Cerebellar nuclear complex (tissue), 1 donor: Measurements from ENCODE around the gene KRTAP10-3.
"Not testable (repeated sequence)": the region's sequence is repeated elsewhere in the genome, so short reads cannot be mapped to it uniquely, and the experiment has no call there.

ENCODE experiments used
- DNase-seq, 2 experiments: peaks; one replicate each; lab custom pipeline; 2025; lab: John Stamatoyannopoulos, UW

The KRTAP10-3 gene, protein sequence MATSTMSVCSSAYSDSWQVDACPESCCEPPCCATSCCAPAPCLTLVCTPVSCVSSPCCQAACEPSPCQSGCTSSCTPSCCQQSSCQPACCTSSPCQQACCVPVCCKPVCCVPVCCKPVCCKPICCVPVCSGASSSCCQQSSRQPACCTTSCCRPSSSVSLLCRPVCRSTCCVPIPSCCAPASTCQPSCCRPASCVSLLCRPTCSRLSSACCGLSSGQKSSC

DNA sequence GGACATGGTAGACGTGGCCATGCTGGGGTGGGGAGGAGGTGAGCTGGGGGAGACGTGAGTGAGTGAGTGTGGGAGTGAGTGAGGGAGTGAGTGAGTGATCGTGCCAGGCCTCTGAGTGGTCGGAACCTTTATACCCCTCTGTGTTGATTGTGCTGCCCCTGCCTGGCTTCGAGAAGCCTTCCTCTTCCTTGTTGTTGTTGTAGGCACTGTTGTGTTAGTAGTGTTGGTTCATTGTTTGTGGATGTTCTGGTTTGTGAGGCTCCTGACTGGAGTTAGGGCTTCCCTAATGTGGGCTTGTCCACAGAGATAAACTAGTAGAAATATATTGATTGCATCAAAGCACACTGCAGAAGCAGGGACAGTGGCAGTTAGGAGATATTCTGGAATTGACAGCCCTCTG is at the start of gene KRTAP10-3:
Gene KRTAP10-3, minus strand, starts transcription at position 101 of the 400 bp plus-strand sequence. Its CDS starts 80 bp downstream, at position 21.
- DNase-seq = no peak

DNA sequence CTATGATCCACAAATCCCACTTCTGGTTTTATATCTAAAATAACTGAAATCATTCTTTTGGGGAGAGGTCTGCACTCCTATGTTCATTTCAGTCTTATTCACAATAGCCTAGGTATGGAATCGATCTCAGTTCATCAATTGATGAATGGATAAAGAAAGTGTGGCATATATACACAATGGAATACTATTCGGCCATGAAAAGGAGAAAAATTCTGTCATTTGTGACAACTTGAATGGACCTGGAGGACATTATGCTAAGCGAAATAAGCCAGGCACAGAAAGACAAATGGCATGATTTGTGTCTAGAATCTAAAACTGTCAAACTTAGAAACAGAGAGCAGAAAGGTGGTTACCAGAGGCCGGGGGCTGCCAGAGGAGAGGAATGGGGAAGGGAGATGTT is 47.9 kb upstream of the KRTAP10-3 start:
- DNase-seq = no peak

DNA sequence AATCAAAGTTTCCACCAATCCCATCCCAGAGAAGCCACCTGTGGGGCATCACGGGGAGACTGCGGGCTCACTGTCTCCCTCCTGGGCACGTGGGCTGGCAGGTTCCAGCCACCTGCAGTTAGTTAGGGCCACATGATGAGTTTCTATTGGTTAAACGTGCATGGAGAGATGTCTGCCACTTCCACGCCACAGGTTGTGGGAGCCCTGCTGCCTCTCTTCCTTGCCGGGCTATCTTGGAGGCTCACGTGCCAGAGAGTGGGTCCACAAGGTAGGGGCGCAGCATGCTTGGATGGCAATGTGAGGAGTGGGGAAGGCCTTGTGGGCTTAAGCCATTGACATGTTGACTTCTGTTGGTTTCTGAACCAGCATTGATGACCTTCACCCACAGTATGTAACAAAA is 45.3 kb upstream of the KRTAP10-3 start:
- no peak for DNase-seq

DNA sequence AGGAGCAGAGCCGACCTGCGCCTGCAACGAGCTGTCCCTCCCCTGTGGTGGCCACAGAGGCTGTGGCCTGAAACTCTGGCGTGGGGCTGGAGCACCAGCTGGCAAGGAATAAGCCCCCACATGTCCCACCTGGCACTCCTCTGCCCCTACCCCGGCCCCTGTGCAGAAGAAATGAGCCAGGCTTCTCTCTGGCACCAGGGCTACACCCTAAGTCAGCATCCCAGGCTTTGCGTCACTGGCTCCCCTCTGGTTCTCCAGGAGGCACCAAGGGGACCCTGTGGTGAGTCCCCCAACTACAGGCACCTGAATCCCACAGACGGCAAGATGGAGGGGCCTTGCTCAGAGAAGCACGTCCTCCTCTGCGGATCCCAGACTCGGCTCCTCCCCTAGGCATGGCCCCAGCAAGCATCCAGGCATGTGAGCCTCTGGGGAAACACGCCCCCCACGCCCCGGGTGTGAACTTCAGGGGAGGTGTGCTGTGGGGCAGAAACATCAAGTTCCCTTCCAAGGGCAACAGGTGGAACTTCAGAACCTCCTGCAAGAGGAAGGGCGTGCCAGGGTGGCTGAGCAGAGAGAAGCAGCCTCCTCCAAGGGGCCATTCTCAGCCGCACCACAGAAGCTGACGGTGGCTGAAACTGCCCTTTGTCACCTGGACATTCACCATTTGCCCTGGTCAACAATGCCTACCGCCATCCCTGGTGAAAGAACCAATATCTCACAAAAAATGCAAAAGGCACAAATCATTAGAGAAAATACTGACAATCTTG is 44.7 kb upstream of the KRTAP10-3 start:
- no peak for DNase-seq

DNA sequence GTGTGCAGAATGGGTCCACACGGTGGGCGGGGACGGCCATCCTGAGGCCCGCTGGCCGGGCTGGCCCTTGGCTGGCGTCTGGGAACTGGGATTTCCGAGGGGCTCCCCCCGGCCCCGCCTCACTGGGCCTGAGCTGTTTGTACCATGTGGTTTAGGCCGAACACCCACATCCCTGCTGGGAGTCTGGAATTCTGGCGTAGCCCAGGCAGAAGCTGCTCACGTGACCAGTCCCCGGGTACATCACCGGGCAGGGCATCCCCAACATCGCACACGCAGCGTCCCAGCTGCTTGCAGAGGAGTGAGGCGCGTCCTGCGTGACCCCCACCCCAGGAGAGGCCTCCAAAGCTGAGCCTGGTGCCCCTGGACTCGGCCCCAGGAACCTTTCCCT is 43.9 kb upstream of the KRTAP10-3 start:
- no peak for DNase-seq

DNA sequence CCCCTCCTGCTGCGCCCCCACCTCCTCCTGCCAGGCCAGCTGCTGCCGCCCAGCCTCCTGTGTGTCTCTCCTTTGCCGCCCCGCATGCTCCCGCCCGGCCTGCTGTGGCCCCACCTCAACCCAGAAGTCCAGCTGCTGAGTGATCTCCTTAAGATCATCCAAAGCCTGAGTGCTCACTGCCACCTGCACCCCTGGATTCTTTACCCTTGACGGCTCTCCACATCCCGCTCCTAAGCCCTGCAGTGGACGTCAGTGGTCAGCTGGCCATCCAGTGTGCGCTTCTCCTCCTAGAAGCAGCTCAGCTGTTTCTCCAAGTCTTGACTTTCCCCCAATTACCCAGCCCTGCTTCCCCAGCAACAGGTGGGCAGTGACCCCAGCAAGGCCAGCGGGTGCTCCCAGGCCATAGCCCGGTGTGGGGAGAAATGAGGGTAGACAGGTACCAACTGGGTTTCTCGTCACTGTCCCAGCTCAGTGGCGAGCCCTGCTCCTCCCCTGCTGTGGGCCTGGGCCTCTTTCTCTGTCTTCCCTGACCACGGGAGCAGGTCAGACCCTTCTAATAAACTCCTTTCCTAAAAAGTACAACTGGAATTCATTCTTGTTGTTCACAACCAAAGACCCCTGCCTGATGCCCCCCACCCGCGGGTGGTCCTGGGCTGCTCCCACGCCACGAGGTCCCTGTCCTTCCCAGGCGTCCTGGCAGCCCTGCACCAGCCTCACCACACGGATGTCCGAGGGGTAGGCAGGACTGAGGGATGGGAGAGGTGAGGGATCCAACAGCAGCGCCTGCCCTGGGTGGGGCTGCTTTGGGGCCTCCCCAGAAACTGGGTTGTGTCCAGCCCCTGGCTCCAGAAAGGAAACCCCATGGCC is 43.2 kb upstream of the KRTAP10-3 start:
- no peak for DNase-seq

DNA sequence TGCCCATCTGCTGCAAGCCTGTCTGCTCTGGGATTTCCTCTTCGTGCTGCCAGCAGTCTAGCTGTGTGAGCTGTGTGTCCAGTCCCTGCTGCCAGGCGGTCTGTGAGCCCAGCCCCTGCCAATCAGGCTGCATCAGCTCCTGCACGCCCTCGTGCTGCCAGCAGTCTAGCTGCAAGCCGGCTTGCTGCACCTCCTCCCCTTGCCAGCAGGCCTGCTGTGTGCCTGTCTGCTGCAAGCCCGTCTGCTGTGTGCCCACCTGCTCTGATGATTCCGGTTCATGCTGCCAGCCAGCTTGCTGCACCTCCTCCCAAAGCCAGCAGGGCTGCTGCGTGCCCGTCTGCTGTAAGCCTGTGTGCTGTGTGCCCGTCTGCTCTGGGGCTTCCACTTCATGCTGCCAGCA is 42.5 kb upstream of the KRTAP10-3 start:
- DNase-seq = not testable (repeated sequence)

DNA sequence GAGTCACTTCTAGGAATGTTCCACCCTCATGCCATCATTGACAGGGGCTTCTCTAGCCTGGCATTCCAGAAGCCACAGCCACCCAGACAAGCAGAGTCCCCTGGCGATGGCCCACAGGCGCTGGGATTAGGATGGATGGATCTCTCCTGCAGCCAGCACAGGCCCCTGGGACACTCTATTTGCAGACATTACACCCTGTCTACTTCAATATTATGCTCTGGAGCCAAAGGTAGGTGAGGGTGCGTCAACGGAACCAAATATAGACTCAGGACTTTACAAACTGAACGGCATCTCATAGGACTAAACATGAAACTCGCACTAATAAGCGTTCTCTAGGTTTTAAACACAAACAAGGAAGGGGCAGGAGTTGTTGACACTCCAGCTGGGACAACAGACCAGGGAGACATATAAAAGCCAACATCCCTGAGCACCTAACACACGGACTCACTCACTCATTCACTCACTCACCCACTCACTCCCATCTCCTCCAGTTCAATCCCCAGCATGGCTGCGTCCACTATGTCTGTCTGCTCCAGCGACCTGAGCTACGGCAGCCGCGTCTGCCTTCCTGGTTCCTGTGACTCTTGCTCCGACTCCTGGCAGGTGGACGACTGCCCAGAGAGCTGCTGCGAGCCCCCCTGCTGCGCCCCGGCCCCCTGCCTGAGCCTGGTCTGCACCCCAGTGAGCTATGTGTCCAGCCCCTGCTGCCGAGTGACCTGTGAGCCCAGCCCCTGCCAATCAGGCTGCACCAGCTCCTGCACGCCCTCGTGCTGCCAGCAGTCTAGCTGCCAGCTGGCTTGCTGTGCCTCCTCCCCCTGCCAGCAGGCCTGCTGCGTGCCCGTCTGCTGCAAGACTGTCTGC is 41.8 kb upstream of the KRTAP10-3 start, which contains the start of gene KRTAP10-7:
Gene KRTAP10-7, plus strand, starts transcription at position 480 of the 861 bp plus-strand sequence. Its CDS starts 25 bp downstream, at position 505.
- not testable (repeated sequence) for DNase-seq

DNA sequence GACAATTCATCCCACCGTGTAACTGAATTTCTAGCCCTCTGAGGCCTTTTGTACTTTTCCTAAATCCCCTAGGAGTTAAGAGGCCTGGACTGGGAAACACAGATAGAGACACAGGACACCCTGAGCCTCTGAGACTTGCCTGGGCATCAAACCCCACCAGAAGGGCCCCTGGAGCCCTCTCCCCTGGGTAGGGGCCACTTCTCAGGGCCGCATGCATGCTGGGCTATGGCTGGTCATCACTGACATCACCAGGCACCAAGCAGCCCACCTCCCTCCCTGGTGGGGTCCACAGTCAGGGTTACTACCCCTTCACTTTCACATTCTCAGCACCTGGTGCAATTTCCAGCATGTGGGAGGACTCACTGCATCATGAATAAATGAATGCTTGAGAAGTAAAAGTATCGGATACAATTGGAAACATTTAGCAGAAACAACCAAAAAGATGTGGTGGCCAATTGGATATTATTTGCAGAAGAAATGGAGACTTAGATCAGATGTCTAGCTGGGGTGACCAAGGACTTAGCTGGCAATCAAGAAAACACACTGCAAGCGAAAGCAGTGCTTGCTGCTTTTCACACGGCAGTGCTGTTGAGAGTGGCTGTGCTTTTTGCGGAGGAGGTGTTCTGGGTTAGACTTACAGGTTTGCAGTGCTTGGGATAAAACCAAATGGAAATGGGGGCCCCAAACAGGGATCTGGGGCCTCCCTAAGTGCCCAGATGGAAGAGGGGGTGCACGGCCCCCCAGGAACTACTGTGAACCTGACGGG is 40.9 kb upstream of the KRTAP10-3 start:
- no peak for DNase-seq

DNA sequence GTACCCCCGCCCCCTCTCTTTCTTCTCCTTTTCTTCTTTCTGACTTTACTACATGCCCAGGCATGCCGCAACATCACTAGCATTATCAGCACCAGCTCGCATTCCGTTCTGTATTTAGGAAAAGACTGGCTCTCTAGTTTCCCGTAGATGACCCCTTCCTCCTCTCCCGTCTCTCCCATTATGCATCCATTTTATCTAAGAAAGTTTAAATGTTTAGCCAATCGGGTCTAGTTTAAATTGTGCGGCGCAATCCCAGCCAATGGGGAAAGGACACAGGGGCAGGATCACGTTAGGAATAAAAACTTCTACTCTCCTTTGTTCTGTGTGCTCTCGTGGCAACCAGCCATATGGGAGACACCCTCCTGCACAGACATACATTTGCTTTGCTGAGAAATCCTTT is 39.5 kb upstream of the KRTAP10-3 start:
- no peak for DNase-seq

DNA sequence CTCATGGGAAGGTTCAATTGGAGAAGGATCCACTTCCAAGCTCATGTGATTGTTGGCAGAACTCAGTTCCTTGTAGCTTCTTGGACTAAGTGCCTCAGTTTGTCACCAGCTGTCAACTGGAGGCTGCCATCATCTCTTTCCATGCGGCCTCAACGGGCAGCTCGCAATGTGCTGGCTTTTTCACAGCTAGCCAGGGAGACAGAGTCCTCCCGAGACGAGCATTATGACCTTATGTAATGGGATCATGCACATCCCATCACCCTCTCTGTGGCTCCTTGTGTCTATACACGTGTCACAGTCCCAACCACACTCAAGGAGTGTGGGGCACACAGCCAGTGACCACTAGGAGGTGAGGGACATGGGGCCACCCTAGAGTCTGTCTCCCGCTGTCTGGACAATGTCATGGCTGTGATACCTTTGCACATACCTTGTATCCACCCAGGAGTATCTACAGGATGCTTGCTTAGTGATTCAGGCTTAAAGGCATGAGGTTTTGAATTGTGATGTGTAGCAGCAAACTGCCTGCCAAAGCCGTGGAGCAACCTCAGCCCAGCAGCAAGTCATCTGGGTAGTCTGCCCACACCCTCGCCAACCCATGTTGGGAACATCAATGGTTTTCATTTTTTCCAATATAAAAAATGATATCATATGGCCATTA is 37.6 kb upstream of the KRTAP10-3 start:
- DNase-seq = no peak

DNA sequence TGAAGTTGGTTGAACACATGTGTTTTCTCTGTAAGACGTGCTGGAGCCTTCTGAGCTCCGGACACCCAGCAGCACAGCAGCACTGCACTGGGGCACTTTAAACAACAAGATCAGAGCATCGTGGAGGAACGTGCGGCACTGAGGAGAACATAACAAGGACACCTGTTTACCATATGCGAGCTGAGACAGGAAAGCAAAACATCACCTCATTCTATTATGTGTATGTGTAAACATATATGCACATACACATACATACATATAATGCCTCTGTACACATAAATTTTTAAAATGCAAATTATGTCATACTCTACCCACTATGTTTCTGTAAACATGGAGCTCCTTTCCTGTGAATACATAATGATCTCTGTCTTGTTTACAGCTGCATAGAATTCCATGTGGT is 36.9 kb upstream of the KRTAP10-3 start:
- no peak for DNase-seq

DNA sequence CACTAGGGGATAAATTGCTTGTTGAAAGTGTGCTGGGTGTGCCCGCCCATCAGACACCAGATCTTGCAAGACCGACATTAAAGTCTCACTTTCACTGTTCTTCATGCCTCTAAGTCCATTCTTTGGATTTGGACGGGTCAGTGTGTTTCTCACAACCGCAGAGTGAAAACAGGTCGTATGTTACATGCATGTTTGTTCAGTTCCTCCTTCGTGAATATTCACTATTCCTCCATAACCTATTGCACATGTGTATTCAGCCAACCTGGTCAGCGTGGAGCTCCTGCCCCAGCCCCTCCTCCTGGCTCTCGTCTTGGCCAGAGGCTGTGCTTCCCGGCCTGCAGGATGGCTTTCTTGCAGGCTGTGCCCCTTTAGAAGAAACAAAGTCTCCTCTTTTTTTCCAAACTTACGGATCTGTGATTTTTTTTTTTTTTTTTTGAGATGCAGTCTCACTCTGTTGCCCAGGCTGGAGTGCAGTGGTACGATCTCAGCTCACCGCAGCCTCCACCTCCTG is 35.9 kb upstream of the KRTAP10-3 start:
- no peak for DNase-seq

DNA sequence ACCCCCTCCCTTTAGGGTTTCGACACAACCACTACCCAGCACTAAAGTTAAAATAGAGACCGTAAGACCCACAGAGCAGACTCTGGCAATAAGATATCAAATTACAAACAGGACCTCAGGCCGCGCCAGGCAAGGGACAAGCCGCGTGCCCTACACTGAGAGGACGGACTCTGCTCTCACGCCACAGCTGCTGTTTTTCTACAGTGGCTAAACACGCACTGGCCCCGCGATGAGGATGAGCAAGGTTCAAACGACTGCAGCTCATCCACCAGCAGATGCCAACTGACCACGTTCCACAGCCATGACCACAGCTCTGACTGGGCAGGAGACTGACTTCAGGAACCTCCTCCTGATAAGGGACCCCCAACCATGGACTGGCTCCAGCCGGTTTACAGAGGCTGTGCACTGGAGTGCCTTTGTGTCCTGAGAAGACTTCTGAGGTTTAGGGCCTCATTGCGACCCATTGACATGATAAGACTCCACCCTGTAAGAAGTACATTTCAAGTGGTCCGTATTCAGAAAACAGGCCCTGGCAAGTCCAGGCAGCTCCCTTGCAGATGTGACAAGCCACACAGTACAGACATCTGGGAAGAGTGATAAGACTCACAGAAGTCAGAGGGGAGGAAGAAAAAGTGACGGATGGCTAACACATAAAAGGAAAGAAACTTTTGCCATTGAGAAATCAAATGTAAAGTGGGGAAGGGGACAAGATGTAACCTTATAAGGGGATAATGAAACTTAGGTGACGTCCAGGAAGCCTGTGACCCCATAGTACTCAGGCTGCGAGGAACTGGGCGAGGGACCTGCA is 35.2 kb upstream of the KRTAP10-3 start:
- DNase-seq = no peak

DNA sequence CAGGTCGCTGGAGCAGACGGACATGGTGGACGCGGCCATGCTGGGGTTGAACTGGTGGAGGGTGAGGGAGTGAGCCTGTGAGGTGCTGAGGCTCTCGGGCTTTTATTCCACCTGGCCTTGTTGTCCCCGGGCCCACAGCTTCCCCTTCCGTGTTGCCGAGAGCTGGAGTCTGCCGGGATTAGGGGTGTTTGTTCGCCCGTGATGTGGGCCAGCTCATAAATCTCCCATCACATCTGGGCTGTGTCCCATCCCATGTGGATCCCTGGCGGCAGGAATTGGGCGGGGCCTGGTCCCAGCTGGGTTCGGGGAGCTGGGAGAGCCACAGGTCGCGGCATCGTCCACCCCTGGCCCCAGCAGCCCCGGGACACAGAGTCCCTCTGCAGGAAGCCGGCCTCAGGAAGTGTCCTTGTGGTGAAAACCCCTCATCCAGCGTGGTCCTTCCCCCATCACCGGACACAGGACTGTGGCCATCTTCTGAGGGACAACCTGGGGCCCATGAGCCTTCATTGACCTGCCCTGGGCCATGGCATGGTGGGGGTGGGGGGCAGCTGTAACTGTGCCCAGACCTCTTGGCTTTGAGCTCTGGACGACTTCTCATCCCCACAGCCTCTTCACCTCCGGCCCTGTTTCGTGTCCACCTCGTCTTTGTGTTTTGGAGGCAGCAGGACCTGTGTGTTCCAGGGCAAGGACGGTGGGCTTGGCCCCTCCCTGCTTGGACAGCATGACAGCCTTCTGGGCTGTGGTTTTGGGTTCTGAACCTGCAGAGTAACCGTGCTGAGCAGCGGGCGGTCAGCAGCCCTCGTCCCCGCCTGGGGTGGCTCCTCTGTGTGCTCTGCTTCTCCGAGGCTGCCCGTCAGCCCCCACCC is 34.1 kb upstream of the KRTAP10-3 start, which contains the start of gene KRTAP10-6:
Gene KRTAP10-6, minus strand, starts transcription at position 60 of the 866 bp plus-strand sequence. Its CDS starts 21 bp downstream, at position 39.
- DNase-seq = no peak

DNA sequence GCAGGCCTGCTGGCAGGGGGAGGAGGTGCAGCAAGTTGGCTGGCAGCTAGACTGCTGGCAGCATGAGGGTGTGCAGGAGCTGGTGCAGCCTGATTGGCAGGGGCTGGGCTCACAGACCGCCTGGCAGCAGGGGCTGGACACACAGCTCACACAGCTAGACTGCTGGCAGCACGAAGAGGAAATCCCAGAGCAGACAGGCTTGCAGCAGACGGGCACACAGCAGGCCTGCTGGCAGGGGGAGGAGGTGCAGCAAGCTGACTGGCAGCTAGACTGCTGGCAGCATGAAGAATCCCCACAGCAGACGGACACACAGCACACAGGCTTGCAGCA is 33.2 kb upstream of the KRTAP10-3 start:
- DNase-seq = not testable (repeated sequence)

DNA sequence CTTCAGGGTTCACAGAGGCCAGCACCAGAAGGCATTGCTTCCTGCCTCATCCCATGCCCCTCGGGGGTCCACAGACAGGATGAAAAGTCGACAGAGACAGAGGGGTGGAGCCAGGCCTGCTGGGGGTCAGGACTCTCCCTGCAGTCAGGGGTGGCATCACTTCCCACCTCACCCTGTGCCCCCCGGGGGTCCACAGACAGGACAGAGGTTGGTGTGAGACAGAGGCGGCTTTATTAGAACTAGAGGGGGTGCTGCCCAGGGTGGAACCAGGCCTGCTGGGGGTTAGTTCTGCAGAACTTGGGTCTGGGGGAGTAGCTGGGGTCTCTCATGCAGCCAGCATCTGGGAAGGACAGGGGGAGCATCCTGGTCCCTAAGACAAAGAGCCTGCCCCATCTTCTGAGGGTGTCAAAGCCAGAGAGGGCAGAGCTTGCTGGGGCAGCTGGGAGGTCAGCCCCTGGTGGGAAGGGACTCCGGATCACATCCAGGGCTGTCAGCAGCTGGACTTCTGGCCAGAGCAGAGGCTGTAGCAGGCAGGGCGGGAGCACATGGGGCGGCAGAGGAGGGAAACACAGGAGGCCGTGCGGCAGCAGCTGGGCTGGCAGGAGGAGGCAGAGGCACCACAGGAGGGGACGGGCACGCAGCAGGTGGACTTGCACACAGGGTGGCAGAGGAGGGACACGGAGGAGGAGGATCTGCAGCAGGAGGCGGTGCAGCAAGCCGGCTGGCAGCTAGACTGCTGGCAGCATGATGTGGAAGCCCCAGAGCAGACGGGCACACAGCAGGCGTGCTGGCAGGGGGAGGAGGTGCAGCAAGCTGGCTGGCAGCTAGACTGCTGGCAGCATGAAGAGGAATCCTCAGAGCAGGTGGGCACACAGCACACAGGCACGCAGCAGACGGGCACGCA is 32.6 kb upstream of the KRTAP10-3 start:
- not testable (repeated sequence) for DNase-seq
